HT1080 (cell line): ENCODE data around the gene ACOD1. TPM values are rescaled to one million over a fixed set of nuclear protein-coding genes. Genes with fewer than 3 reads are reported as not detected.
A peak's percentile ranks its signal among the peaks of the same experiment; 100 is the strongest.

Source experiments
- DNase-seq: peaks from one replicate; pipeline ENCODE4 v3.0.0-alpha.2; 2015; ENCODE audit warnings: low read depth
- total RNA-seq: library from RNA; depleted of rRNA; stranded (reverse); fragments of >200 nt; shearing (Covaris generic); gene quantifications from 2 replicates; pipeline ENCODE4 v1.2.3, GENCODE V29; 2014; rRNA removed

The ACOD1 gene
- total RNA-seq, 1 experiment from 2014 or later: not detected

DNA sequence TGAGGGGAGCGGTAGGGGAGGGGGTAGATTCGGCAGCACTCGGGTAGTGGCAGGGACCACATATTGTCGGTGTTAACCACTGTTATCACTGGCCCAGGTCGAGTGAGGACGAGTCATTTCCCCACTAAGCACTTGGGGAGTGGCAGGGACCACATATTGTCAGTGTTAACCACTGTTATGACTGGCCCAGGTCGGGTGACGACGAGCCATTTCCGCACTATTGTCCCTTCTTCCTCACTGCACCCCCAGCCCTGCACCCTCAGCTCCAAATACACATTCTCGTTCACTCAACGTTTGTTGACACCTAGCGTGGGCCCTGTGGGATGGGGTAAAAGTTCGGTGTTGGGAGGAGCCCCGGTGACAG lies 43.1 kb downstream of the ACOD1 start:
- DNase-seq: peak; percentile 52

DNA sequence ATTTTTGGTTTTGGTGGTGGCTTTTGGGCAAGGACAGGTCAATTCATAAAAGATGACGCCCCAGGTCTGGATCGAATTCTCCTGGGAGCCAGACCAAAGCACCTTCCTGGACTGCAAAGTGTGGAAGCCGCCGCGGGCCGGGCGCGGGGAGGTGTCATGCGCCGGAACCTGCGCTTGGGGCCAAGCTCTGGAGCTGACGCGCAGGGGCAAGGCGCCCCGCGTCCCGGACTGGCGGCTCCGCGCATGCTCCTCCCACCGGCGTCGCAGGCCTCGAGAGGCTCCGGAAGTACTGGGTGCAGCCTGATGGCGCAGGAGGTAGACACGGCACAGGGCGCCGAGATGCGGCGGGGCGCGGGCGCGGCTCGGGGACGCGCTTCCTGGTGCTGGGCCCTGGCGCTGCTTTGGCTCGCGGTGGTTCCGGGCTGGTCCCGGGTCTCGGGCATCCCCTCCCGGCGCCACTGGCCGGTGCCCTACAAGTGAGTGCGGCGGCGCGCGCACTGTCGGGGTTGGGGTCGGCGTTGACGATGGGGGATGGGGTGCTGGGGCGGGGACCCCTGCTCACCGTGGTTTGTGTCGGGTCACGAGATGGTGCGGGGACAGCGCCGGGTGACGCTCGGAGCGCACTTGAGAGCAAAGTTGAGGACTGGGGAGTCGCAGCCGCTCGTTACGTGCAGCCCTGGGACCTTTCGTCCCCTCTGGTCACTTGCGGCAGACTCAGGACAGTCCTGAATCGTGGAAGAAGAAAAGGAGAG lies 43.7 kb downstream of the ACOD1 start, which contains the start of gene CLN5:
Gene CLN5, plus strand, starts transcription at position 286 of the 752 bp plus-strand sequence. Its CDS starts 18 bp downstream, at position 304.
- DNase-seq: peak; percentile 93

DNA sequence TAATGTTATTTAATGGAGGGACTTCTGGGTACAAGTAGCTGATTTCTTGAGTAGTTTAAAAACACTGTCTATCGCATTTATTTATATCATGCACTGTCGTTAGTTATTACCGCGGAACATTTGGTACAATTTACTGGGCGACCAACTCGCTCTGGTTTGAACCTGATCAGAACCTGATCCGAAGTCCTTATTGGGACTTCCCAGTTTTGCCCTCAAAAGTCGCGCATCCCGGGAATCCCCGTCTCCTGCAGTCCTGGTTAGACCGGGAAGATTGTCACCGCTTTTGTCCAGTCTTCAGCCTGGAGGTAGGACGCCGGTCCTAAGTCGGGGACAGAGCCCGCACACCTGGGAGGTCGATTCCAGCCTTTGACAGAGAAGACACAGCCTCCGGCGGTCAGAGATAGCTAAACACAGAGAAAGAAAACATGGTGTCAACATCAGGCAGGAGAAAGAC lies 44.3 kb downstream of the ACOD1 start:
- DNase-seq: peak; percentile 26

DNA sequence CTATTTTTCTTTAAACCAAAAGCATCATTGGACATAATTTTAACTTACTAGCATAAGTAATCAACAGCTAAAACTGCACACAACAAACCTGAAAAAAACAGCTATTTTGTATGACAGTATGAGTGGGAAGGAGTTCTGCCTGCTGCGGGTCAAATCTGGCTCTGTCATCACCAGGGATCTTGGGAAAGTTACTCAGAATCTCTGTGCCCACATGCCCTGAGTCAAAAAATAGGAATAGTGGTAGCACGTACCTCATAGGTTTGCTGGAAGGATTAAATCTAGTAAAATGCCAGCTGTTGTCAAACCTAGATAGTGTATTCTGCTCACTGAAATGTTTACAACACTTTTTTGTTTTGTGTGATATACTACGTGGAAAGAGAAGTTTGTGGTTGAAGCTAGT lies 44.7 kb downstream of the ACOD1 start:
- DNase-seq: no peak

DNA sequence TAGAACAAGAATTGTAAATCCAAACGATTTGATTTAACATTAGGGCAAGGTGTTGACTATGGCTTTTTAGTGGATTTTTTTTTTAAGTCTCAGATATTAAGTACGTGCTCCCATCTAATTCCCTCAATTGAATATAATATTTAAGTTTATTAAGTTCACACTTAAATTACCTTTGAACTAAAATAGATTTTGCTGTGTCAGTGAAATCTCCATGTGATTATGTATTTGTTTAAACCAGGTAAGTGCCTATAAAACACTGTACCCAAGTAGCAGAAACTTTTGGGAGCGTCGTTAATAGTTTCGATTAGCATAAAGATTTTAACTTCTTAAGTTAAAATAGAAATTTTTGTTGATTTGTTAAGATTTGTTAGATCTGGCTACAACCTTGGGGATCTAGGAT lies 45.2 kb downstream of the ACOD1 start:
- DNase-seq: no peak

DNA sequence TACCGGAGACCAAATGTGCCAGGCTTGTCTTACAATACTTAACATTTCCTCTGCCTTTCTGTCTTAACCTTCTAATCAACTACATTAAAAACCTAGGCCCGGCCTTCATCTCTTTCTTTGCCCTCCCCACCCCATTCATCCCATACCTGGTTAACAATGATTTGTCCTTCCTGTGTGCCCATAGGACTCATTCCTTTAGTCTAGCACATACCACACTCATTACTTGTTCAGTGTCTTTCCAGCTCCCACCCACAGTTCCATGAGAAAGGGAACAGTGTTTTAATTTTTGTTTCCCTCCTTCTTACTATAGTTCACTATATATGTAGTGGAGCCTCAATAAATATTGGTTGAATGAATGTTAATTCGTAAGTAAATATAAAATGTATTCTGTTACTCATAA lies 46.0 kb downstream of the ACOD1 start:
- DNase-seq: no peak

DNA sequence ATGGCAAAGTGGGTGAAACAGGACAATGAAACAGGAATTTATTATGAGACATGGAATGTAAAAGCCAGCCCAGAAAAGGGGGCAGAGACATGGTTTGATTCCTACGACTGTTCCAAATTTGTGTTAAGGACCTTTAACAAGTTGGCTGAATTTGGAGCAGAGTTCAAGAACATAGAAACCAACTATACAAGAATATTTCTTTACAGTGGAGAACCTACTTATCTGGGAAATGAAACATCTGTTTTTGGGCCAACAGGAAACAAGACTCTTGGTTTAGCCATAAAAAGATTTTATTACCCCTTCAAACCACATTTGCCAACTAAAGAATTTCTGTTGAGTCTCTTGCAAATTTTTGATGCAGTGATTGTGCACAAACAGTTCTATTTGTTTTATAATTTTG lies 52.2 kb downstream of the ACOD1 start:
- DNase-seq: no peak

DNA sequence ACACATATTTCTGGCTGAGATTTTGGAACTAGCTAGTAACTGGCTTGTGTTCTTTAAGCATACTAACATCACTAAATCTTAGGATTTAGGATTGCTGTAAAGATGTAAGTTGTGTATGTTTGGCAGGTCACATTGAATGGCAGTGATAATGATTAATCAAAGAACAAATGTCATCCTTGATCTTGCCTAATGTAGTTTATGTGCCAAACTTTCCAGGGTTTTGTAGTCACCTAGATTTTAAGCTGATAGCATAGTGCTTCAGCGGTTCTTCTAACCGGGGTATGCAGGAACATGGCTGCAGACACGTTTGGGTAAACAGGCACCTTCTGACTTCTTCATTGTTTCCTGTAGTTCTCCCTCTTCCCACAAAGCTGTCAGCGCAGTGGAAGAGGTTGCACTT lies 53.2 kb downstream of the ACOD1 start:
- no peak for DNase-seq

DNA sequence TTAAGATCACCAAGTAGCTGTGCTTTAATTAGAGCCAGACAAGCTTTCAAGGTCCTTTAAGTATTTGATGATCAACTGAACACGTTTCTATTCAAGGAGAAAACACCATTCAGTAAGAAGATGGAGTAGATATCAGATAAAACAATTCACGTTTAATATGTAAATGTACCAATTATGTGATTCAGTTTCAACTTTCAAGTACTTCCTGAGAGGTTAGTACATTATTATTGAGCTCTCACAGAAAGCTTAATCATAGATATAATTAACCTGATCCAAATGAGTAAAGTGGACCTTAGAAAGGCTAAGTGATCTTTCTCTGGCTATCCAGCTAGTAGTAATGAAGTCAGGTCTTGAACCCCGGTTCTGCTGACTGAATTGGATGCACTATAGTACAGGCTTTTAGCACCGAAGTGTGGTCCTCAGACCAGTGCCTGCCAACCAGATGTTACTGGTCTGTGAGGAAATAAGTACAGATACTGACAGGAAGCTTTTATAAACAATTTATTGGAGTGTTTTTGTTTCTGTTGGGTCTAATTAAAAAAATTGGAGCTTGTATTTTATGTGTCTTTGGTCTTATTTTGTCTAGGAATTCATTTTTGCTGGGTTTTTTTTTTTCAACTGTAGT lies 53.8 kb downstream of the ACOD1 start:
- DNase-seq: no peak

DNA sequence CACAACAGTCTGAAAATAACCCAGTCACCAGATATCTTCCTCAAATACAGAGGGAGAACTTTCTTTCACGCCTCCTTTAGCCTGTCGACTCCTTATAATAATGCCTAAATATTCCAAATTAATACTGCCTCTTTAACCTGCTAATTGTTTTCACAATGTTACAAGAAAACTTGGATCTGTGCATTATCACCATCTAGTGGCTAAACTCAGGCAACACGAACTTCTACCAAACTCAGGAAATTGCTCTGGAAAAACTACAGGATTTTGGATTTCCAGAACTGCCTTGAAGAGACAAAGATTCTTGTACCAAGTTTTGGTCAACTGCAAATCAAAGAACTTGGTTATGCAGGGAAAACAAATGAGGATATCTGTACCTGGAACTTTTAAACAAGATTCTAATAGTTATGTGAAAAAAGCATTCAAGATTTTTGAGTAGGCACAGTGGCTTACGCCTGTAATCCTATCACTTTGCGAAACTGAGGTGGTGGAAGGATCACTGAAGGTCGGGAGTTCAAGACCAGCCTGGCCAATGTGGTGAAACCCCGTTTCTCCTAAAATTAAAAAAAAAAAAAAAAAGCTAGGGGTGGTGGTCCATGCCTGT lies 54.4 kb downstream of the ACOD1 start:
- peak; percentile 15 for DNase-seq

Other genes starting within 250 kb of the ACOD1 start
- 5.6 and 8.4 TPM in 2 replicates for gene KCTD12, start 62.1 kb upstream of the ACOD1 start, total RNA-seq
- 18.4 TPM in 2 replicates for gene CLN5, start 43.6 kb downstream of the ACOD1 start, total RNA-seq
- 39.0 TPM in 2 replicates for gene FBXL3, start 78.6 kb downstream of the ACOD1 start, total RNA-seq